Measurements from ENCODE around the gene FAXC. TPM values are rescaled to one million over a fixed set of nuclear protein-coding genes. Genes with fewer than 3 reads are reported as not detected.
"Not testable (repeated sequence)": the region's sequence is repeated elsewhere in the genome, so short reads cannot be mapped to it uniquely, and the experiment has no call there.

The FAXC gene
- total RNA-seq, 1 donor from 2014 or later: 0.39 TPM

DNA sequence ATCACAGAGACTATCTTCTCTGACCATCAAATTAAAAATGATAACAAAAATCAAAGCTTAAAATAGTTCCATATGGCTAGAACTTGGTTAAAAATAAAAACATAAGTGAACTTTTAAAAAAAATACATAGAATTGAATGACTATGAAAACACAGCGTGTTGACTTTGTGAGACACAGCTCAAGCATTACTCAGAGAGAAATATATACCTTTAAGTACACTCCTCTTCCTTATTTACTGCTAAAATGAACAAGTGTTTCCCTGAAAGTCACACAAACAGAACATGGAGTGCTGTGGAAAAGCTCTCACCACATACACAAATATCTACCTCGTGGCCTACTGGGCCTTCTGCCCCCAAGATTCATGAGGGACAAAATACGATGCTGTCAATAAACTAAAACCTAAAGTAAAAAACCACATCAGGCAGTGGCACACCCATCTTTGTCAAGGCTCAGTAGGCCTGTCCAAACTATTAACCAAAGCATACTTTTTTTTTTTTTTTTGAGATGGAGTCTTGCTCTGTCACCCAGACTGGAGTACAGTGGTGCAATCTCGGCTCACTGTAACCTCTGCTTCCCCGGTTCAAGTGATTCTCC is 7.5 kb downstream of the FAXC start:
- DNase-seq (ENCODE audit: low read depth in 2 of 2): peak in 1 of 2 donors; percentile 19

GRCh38 chr6:99338188-99338587 is 11.3 kb downstream of the FAXC start:
- no peak for DNase-seq (ENCODE audit: low read depth in 2 of 2)

GRCh38 chr6:99335298-99335697 is 14.2 kb downstream of the FAXC start:
- not testable (repeated sequence) for DNase-seq (ENCODE audit: low read depth in 2 of 2)

GRCh38 chr6:99334526-99335127 is 14.8 kb downstream of the FAXC start:
- DNase-seq (ENCODE audit: low read depth in 2 of 2): peak; percentile 56 to 76

DNA sequence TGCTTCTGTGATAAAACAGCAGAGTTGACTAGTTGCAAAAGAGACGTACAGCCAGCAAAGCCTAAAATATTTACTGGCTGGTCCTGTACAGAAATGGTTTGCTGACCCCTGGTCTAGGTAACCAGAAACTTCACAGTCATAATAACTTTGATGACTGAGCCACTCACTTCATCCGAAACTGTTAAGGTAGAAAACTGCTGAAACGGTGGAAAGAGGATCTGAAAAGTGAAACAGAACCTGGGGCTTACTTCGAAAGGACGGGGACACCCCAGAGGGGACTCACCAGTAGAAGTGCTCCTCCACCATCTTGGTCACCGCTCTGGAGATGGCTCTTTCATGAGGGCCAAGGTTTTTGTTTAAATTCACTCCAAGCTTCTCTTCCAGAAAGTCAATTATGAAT is 16.4 kb downstream of the FAXC start:
- DNase-seq (ENCODE audit: low read depth in 2 of 2): no peak

DNA sequence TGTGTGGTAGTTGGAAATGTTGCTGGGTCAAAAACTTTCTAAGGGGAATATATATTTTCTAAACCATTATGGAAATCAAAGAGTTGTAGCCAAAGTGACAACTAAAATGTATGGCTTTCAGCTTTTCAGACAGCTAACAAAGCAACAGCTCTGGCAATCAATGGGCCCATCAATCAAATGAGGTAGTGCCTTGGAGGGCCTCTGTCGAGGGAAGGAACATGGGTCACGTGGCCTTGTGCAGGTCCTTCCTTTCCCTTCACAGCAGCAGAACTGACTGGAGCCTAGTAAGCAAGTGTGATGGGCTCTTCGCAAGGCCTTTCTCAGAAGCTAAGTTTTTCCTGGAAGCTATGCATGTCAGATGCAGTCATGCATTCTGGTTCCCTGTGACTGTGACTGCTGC is 17.9 kb downstream of the FAXC start:
- DNase-seq (ENCODE audit: low read depth in 2 of 2): no peak

- peak; percentile 45 to 78 for DNase-seq (ENCODE audit: low read depth in 2 of 2)
These were observed 19.3 kb downstream of the FAXC start for GRCh38 chr6:99330159-99330558.

- no peak for DNase-seq (ENCODE audit: low read depth in 2 of 2)
These were observed 24.5 kb downstream of the FAXC start for GRCh38 chr6:99324996-99325395.

- DNase-seq (ENCODE audit: low read depth in 2 of 2): no peak
These were observed 30.9 kb downstream of the FAXC start for GRCh38 chr6:99318566-99318965.

- no peak for DNase-seq (ENCODE audit: low read depth in 2 of 2)
These were observed 37.1 kb downstream of the FAXC start for GRCh38 chr6:99312354-99312753.

DNA sequence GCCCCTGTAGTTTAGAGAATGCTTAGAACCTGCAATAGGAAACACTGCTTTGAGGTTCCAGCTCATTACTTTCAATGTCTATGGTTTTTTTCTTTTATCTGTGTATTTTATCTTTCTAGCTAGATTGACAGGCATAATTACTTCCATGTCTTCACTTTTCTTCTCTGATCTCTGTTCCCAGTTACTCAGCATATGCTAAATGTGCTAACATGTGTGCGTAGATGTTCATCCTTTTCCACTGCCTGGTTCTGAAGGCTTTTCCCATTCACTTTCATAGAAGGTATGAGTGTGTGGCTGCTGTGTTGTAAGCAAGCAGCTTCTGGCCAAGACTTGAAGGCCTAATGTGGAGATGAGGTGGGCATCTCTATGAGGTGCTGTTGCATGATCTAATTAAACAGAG is 38.9 kb downstream of the FAXC start:
- DNase-seq (ENCODE audit: low read depth in 2 of 2): no peak

- no peak for DNase-seq (ENCODE audit: low read depth in 2 of 2)
These were observed 39.9 kb downstream of the FAXC start for GRCh38 chr6:99309557-99309956.

GRCh38 chr6:99308788-99309187 is 40.7 kb downstream of the FAXC start:
- DNase-seq (ENCODE audit: low read depth in 2 of 2): no peak

DNA sequence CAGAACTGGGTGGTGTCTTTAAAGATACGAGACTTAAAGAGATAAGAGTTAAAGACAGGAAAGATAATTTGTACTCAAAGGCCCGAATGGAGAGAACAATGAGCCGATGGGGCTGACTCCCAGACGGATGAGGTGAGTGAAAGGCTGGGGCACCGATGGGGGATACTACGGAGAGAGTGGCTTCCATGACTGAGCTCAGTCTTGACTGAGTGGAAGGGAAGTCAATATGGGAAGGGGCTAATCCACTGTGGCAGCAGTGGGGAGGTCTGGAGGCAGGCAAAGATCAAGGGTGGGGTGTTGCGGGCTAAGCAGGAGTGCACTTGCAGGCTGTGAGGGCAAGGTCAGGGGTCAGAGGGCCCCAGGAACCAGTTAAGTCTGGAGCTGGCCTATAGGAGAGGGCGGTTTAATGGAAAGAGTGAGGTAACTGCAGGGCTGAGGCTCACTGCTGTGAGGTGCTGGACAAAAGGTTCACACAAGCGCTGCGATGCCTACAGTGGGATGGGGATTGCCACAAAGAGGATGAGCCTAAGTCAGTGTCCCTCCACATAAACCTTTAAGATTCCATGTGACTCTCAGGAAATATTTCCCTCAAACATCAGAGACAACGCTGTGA is 42.1 kb downstream of the FAXC start:
- no peak for DNase-seq (ENCODE audit: low read depth in 2 of 2)

GRCh38 chr6:99306341-99306740 is 43.1 kb downstream of the FAXC start:
- no peak for DNase-seq (ENCODE audit: low read depth in 2 of 2)

GRCh38 chr6:99305021-99305554 is 44.4 kb downstream of the FAXC start:
- DNase-seq (ENCODE audit: low read depth in 2 of 2): no peak

GRCh38 chr6:99297415-99297814 is 52.1 kb downstream of the FAXC start:
- DNase-seq (ENCODE audit: low read depth in 2 of 2): no peak

- DNase-seq (ENCODE audit: low read depth in 2 of 2): no peak
These were observed 52.5 kb downstream of the FAXC start for GRCh38 chr6:99297006-99297405.

DNA sequence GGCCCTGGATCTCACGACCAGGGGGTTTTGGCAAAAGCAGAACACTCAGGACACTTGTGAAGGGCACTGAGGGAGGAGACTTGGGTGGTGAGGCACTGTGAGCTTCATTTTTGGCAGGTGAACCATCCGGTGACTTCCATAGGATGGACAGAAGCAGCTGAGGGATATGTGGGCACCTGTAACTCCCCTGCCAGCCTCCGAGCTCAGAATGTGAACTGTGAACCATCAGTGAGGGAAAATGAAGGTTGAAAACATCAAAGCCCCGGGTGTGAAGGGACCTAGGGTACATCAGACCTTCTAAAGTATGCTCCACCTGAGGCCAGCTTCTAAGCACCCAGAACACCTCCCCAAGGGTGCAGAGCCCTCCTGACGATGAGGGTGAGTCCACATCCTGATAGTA is 53.2 kb downstream of the FAXC start:
- no peak for DNase-seq (ENCODE audit: low read depth in 2 of 2)

DNA sequence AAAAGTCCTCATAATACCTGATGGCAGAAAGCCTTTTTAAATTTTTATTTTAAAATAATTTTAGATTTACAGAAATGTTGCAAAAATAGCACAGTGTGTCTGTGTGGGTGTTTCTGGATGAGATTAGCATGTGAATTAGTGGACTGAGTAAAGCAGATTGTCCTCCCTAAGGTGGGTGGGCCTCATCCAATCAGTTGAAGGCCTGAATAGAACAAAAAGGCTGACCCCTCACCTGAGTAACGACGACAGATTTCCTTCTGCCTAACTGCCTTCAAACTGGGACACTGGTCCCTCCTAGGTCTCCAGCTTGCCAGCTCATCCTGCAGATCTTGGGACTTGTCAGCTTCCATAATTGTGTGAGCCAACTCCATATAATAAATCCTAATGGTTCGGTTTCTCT is 54.2 kb downstream of the FAXC start:
- no peak for DNase-seq (ENCODE audit: low read depth in 2 of 2)

DNA sequence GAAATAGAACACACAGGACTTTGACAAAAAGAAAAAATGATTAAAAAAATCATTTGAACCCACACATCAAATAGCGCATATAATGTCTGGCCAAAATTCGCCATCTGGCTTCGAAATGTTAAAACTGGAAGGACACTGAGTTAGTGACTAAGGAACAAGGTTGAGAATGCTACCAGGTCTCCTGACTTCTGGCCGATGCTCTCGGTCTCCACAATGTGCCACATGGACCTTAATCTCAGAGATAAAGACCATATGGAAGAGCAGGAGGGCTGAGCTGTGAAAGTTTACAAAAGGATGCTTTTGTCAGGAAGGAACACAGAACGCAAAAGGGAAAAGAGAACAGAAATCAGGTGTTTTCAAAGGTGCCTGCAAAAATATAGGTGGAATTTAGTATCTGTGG is 54.7 kb downstream of the FAXC start:
- no peak for DNase-seq (ENCODE audit: low read depth in 2 of 2)

DNA sequence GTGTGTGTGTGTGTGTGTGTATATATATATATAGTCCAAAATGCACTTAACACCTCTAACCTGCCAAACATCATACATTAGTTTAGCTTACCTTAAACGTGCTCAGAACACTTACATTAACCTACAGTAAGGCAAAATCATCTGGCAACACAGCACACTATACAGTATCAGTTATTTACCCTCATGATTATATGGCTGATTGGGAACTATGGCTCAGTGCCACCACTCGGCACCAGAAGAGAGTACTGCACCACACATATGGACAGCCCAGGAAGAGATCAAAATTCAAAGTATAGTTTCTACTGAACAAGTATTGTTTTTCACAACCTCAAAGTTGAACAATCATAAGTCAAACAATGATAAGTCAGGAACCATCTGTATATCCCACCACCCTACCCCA is 59.8 kb downstream of the FAXC start:
- no peak for DNase-seq (ENCODE audit: low read depth in 2 of 2)

DNA sequence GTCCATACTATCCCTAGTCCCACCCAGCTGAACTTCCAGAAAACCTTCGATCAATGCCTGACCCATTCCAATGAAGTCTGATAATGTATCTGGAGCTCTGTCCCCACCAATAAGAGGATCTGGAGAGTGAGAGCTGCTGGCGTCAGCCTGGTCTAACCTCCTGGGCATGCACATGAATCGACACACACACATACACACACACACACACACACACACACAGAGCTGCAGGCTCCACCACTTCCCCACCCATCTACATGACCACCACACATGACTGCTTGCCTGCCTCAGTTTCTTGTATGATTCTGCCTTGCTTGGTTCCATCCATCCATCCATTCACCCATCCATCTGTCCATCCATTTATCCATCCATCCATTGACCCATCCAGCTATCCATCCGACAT is 60.8 kb downstream of the FAXC start:
- DNase-seq (ENCODE audit: low read depth in 2 of 2): no peak
